Heart right ventricle (tissue), 16 donors: ENCODE data around the gene NEFH. TPM values are rescaled to one million over a fixed set of nuclear protein-coding genes. Genes with fewer than 3 reads are reported as not detected.

Source experiments
- ATAC-seq, 8 donors: fragments of 200-7000 bp; cut with Tn5 transposase; one replicate each; pipeline ENCODE4 v1.9.1; 2020; ENCODE audit warnings: mild to moderate bottlenecking in 8 of 8, moderate library complexity in 8 of 8, moderate number of reproducible peaks in 1 of 8
- DNase-seq, 2 donors: peaks; one replicate each; pipeline ENCODE4 v3.0.0-alpha.2; 2020
- H3K27ac ChIP-seq, 10 donors: fragments of 200-600 bp; sonication (generic) in 2 of 10; one replicate each; pipeline versions ENCODE4 v1.5.0 to v1.8.0; 2020 to 2022; ENCODE audit warnings: mild to moderate bottlenecking in 3 of 10
- H3K27me3 ChIP-seq, 7 donors: fragments of 200-600 bp; one replicate each; pipeline ENCODE4 v1.8.0; 2021 to 2022; ENCODE audit warnings: mild to moderate bottlenecking in 2 of 7
- H3K36me3 ChIP-seq, 9 donors: fragments of 200-600 bp; sonication (generic) in 1 of 9; one replicate each; pipeline versions ENCODE4 v1.5.0 to v1.8.0; 2020 to 2022; ENCODE audit warnings: mild to moderate bottlenecking in 2 of 9
- H3K4me1 ChIP-seq, 9 donors: fragments of 200-600 bp; sonication (generic) in 1 of 9; one replicate each; pipeline versions ENCODE4 v1.5.0 to v1.8.0; 2020 to 2022; ENCODE audit warnings: mild to moderate bottlenecking in 4 of 9
- H3K4me3 ChIP-seq, 10 donors: fragments of 200-600 bp; sonication (generic) in 2 of 10; one replicate each; pipeline versions ENCODE4 v1.5.0 to v1.8.0; 2020 to 2022; ENCODE audit warnings: mild to moderate bottlenecking in 7 of 10, moderate library complexity in 2 of 10
- H3K9me3 ChIP-seq, 11 donors: fragments of 200-600 bp in 10 of 11; sonication (generic) in 2 of 11; one replicate each; pipeline versions ENCODE4 v1.5.0 to v1.8.0; 2013 to 2022; ENCODE audit warnings: mild to moderate bottlenecking in 2 of 11, control low read depth in 1 of 11, moderate library complexity in 1 of 11
- WGBS, 2 donors: extraction: QIAGEN DNeasy Blood & Tissue Kit; methylation state at CpG; one replicate each; pipeline ENCODE4 v1.1.7; 2013; ENCODE audit warnings: inconsistent platforms in 1 of 2; 5-methylcytosine and 5-hydroxymethylcytosine counted together
- intact Hi-C, 10 donors: fragments of 100-400 bp; cut with DNase I; formaldehyde crosslinking; loops; one replicate each; pipeline versions ENCODE4 v1.11.1 to v1.14.2; 2022
- polyA plus RNA-seq, 2 donors: library from polyadenylated mRNA; stranded (reverse); fragments of 200-250 nt; gene quantifications; one replicate each; pipeline ENCODE4 v1.2.3, GENCODE V29; 2013
- total RNA-seq, 10 donors: library from RNA; stranded (reverse); fragmentation: NEBNext Ultra II Directional in 3 of 10; extraction: Animal tissue kit (Norgen Biotek cat#: 25700) in 3 of 10; gene quantifications; one replicate each; pipeline versions ENCODE4 v1.2.1 to v1.2.4, GENCODE V29; 2021 to 2023
- TF ChIP-seq, protein P1 (sequence below), 9 donors: fragments of 200-600 bp; sonication (generic) in 2 of 9; IDR thresholded peaks; one replicate each; pipeline versions ENCODE4 v1.5.0 to v1.8.0; 2021 to 2022; ENCODE audit warnings: antibody characterized with exemption in 9 of 9, mild to moderate bottlenecking in 5 of 9, moderate library complexity in 1 of 9
- donor health status: Arrhythmogenic right ventricular cardiomyopathy.
- donor health status: ischemic (EF 13 %, LVEDD 7.1; RV severe dilation, severe dysfunction).
- donor health status: healthy with polysubstance abuse.
- donor health status: DM: no; HTN: yes; CAD: no.
- donor health status: DM: no; HTN: no; CAD: no.
- donor health status: ischemic (EF 25% LVEDD 6.9; RV normal size, moderate dysfunction).
- donor health status: ischemic (EF 25% LVEDD 5.7; RV mildly dilated, moderate dysfunction).
- donor health status: healthy.
- donor health status: DM: yes; HTN: yes; CAD: no.
- donor health status: Ischemic cardiomyopathy.
- donor health status: ischemic (EF 35%, LVEDD 5.7; RV mildly dilated, moderate dysfunction).
- donor health status: nonischemic (EF 11% LVEDD 7.7; RV severe dilation, severe dysfunction).
- donor health status: DM: yes; HTN: yes; CAD: no.
- donor health status: PGD.
- donor health status: ischemic (EF 29% LVEDD 5.4; RV normal size, mild dysfunction).
- donor health status: nonischemic (EF 23%, LVEDD 6.1; RV moderate dilation, normal function).

Gene NEFH
- total and polyA plus RNA-seq, 12 donors = 0.07 to 0.60 (median 0.18) TPM; not detected in 3

DNA sequence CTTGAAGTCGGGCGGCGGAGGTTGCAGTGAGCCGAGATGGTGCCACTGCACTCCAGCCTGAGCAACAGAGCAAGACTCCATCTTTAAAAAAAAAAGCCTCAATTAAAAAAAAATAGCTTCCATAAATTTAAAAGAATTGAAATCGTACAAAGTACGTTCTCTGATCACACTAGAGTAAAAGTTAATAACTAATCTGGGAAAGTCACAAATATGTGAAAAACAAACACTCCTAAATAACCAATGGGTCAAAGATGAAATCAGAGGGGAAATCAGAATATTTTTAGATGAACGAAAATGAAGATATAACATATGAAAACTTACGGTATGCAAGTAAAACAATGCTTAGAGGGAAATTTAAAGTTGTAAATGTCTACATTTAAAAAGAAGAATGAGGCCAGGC, 19.8 kb downstream of the NEFH start:
- Histone ChIP-seq H3K36me3 (peaks cover 0 to 27% (median 0%) of the 10 kb centered on the region in 9 donors), H3K9me3 (peaks cover 0 to 2% (median 0%) of the 10 kb centered on the region in 11 donors), H3K27me3 (no peaks in the 10 kb centered on the region), H3K27ac (no peak overlapping the region), H3K4me1 (peaks cover 0 to 9% (median 6%) of the 10 kb centered on the region in 9 donors), H3K4me3 (no peak overlapping the region)
- TF ChIP-seq, protein P1, sequence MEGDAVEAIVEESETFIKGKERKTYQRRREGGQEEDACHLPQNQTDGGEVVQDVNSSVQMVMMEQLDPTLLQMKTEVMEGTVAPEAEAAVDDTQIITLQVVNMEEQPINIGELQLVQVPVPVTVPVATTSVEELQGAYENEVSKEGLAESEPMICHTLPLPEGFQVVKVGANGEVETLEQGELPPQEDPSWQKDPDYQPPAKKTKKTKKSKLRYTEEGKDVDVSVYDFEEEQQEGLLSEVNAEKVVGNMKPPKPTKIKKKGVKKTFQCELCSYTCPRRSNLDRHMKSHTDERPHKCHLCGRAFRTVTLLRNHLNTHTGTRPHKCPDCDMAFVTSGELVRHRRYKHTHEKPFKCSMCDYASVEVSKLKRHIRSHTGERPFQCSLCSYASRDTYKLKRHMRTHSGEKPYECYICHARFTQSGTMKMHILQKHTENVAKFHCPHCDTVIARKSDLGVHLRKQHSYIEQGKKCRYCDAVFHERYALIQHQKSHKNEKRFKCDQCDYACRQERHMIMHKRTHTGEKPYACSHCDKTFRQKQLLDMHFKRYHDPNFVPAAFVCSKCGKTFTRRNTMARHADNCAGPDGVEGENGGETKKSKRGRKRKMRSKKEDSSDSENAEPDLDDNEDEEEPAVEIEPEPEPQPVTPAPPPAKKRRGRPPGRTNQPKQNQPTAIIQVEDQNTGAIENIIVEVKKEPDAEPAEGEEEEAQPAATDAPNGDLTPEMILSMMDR (IDR thresholded peaks at IDR 0.05) = no peak
- intact Hi-C loops = no loop called here
- ATAC-seq = no peak
- WGBS, 2 donors = 94 to 95% methylated on average over 8 of the region's 8 CpGs
- DNase-seq = no peak

DNA sequence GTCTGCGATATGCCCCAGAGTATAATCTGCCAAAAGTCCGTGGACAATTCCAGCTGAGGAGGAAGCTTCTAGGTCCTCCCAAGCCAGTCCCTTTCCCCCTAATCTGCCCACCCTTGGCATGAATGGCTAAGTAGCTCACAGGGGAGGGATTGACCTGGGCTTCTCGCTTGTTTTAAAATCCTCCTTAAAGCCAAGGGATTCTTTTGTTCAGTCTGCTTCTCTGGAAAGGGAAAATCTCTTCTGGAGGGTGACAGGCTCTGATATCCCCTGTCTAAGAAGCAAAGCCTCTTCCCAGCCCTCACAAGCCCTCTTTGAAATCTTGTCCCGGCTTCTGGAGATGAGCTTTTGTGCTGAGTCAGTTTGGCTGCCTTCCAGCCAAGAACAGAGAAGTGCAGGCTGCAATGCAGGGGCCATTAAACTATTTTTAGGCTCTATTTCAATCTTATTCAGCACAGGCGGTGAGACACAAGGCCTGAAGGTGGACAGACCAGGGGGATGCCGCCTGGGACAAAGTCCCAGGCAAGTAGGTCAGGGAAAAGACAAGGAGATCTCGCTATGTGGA, 23.9 kb downstream of the NEFH start:
- WGBS, 2 donors = 52 to 56% methylated on average over 7 of the region's 7 CpGs
- ATAC-seq = peak in 5 of 8 donors; percentile 38 to 67 (median 54)
- TF ChIP-seq, protein P1 (IDR thresholded peaks at IDR 0.05) = no peak
- Histone ChIP-seq H3K9me3 (no peaks in the 10 kb centered on the region), H3K36me3 (peaks cover 0 to 66% (median 21%) of the 10 kb centered on the region in 9 donors), H3K27ac (no peak overlapping the region), H3K4me1 (peaks cover 0 to 9% (median 6%) of the 10 kb centered on the region in 9 donors), H3K27me3 (no peaks in the 10 kb centered on the region), H3K4me3 (no peak overlapping the region)
- intact Hi-C loops = no loop called here
- peak in 1 of 2 donors; percentile 45 for DNase-seq

DNA sequence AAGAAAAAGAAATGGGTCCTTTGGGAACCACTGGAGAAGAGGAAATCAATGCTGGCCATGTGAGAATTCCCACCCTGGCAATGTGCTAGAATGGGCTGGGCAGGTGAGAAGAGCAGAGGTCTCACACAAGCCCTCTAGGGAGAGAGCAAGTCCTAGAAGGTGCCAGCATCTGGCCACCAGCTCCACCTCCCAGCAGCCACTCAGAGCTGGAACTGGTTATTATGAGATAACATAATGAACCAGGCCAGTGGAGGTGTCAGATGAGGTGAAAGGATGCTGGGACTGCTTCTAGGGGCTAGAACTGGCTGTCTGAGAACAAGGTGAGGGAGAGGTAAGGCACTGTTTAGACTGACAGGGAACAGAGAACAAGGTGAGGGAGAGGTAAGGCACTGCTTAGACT, 29.3 kb downstream of the NEFH start:
- H3K27me3 ChIP-seq = no peaks in the 10 kb centered on the region
- H3K27ac ChIP-seq = no peak overlapping the region
- H3K4me1 ChIP-seq = peaks cover 0 to 13% (median 0%) of the 10 kb centered on the region in 9 donors
- intact Hi-C loops = no loop called here
- peaks cover 0 to 92% (median 35%) of the 10 kb centered on the region in 9 donors for H3K36me3 ChIP-seq
- TF ChIP-seq, protein P1 (IDR thresholded peaks at IDR 0.05) = no peak
- ATAC-seq (peak in 3 of 8 donors; percentile 49 to 64 (median 54)), DNase-seq (peak in 1 of 2 donors; percentile 6)
- H3K9me3 ChIP-seq = no peaks in the 10 kb centered on the region
- H3K4me3 ChIP-seq = no peak overlapping the region

DNA sequence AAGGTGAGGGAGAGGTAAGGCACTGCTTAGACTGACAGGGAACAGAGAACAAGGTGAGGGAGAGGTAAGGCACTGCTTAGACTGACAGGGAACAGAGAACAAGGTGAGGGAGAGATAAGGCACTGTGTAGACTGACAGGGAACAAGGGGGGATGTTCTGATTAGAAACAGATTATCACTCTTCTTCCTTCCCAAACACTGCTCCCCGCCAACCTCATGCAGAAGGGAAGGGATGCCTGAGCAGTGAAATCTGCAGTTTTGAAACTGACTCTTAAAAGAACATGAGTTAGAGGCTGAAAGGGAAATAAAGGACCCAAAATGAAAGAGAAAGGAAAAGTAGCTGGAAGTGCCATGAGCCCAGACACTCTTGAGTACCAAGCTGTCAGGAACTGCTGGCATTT, 29.8 kb downstream of the NEFH start:
- Histone ChIP-seq H3K27me3 (no peaks in the 10 kb centered on the region), H3K4me1 (peaks cover 0 to 10% (median 0%) of the 10 kb centered on the region in 9 donors), H3K36me3 (peaks cover 0 to 97% (median 35%) of the 10 kb centered on the region in 9 donors), H3K4me3 (no peak overlapping the region), H3K9me3 (no peaks in the 10 kb centered on the region), H3K27ac (no peak overlapping the region)
- 67 to 92% methylated on average over 1 of the region's 1 CpG for WGBS, 2 donors
- intact Hi-C loops = no loop called here
- DNase-seq (no peak), ATAC-seq (no peak)
- TF ChIP-seq, protein P1 (IDR thresholded peaks at IDR 0.05) = no peak
